ENCODE data around the gene DDI2. TPM values are rescaled to one million over a fixed set of nuclear protein-coding genes. Genes with fewer than 3 reads are reported as not detected.

DDI2 gene
- total and polyA plus RNA-seq, 4 donors = 7.2 to 94.3 (median 24.2) TPM

- peaks cover 5 to 17% (median 17%) of the 10 kb centered on the region in 5 donors for H3K4me1 ChIP-seq (ENCODE audit: control insufficient read depth in 5 of 5, insufficient read depth in 5 of 5, low read length in 5 of 5)
- no peak overlapping the region for H3K4me3 ChIP-seq
- no peaks in the 10 kb centered on the region for H3K9me3 ChIP-seq (ENCODE audit: control insufficient read depth in 4 of 4, insufficient read depth in 3 of 4, low read length in 3 of 4)
- 76 to 85% methylated on average over 11 of the region's 11 CpGs for WGBS, 2 donors
- TF ChIP-seq CTCF (IDR thresholded peaks at IDR 0.05; ENCODE audit: control extremely low read depth, extremely low read depth) = no peak
- ATAC-seq (ENCODE audit: insufficient read depth, low FRiP score) (no peak), DNase-seq (peak; percentile 77 to 88 (median 80))
- peak overlapping the region in 1 of 2 donors; percentile 54 for H3K9ac ChIP-seq (ENCODE audit: insufficient read depth in 1 of 2, low read length in 2 of 2)
- H3K36me3 ChIP-seq (ENCODE audit: control insufficient read depth in 4 of 4, insufficient read depth in 4 of 4, low read length in 4 of 4) = peaks cover 0 to 3% (median 1%) of the 10 kb centered on the region in 4 donors
- H3K27me3 ChIP-seq (ENCODE audit: control insufficient read depth in 3 of 3, insufficient read depth in 3 of 3, low read length in 2 of 3) = no peaks in the 10 kb centered on the region
- peak overlapping the region in 1 of 2 donors; percentile 64 for H3K27ac ChIP-seq (ENCODE audit: low read depth in 1 of 2, low read length in 1 of 2)
Observed at GRCh38 chr1:15691434-15692032, 74.3 kb downstream of the DDI2 start.

GRCh38 chr1:15692121-15692682, 74.9 kb downstream of the DDI2 start:
- H3K4me1 ChIP-seq (ENCODE audit: control insufficient read depth in 5 of 5, insufficient read depth in 5 of 5, low read length in 5 of 5) = peaks cover 8 to 20% (median 17%) of the 10 kb centered on the region in 5 donors
- WGBS, 2 donors = 63 to 87% methylated on average over 5 of the region's 5 CpGs

GRCh38 chr1:15693371-15693770, 76.1 kb downstream of the DDI2 start:
- DNase-seq = no peak
- no peak for ATAC-seq (ENCODE audit: insufficient read depth, low FRiP score)
- WGBS, 2 donors = 81 to 82% methylated on average over 5 of the region's 5 CpGs
- no peaks in the 10 kb centered on the region for H3K27me3 ChIP-seq (ENCODE audit: control insufficient read depth in 3 of 3, insufficient read depth in 3 of 3, low read length in 2 of 3)
- H3K27ac ChIP-seq (ENCODE audit: low read depth in 1 of 2, low read length in 1 of 2) = peak overlapping the region in 1 of 2 donors; percentile 24
- TF ChIP-seq CTCF (IDR thresholded peaks at IDR 0.05; ENCODE audit: control extremely low read depth, extremely low read depth) = no peak
- H3K4me3 ChIP-seq = no peak overlapping the region
- peaks cover 10 to 20% (median 15%) of the 10 kb centered on the region in 5 donors for H3K4me1 ChIP-seq (ENCODE audit: control insufficient read depth in 5 of 5, insufficient read depth in 5 of 5, low read length in 5 of 5)
- H3K9ac ChIP-seq (ENCODE audit: insufficient read depth in 1 of 2, low read length in 2 of 2) = no peak overlapping the region
- H3K9me3 ChIP-seq (ENCODE audit: control insufficient read depth in 4 of 4, insufficient read depth in 3 of 4, low read length in 3 of 4) = no peaks in the 10 kb centered on the region
- H3K36me3 ChIP-seq (ENCODE audit: control insufficient read depth in 4 of 4, insufficient read depth in 4 of 4, low read length in 4 of 4) = peaks cover 0 to 5% (median 4%) of the 10 kb centered on the region in 4 donors

More at GRCh38 chr1:15692121-15692682, 74.9 kb downstream of the DDI2 start:
- H3K27me3 ChIP-seq (ENCODE audit: control insufficient read depth in 3 of 3, insufficient read depth in 3 of 3, low read length in 2 of 3) = no peaks in the 10 kb centered on the region
- DNase-seq (no peak), ATAC-seq (ENCODE audit: insufficient read depth, low FRiP score) (no peak)
- no peak overlapping the region for H3K4me3 ChIP-seq
- peaks cover 0 to 7% (median 4%) of the 10 kb centered on the region in 4 donors for H3K36me3 ChIP-seq (ENCODE audit: control insufficient read depth in 4 of 4, insufficient read depth in 4 of 4, low read length in 4 of 4)
- no peaks in the 10 kb centered on the region for H3K9me3 ChIP-seq (ENCODE audit: control insufficient read depth in 4 of 4, insufficient read depth in 3 of 4, low read length in 3 of 4)
- peak overlapping the region in 1 of 2 donors; percentile 10 for H3K27ac ChIP-seq (ENCODE audit: low read depth in 1 of 2, low read length in 1 of 2)
- TF ChIP-seq CTCF (IDR thresholded peaks at IDR 0.05; ENCODE audit: control extremely low read depth, extremely low read depth) = no peak
- H3K9ac ChIP-seq (ENCODE audit: insufficient read depth in 1 of 2, low read length in 2 of 2) = no peak overlapping the region
